HCT116 (cell line): ENCODE data around the gene FSCN2. TPM values are rescaled to one million over a fixed set of nuclear protein-coding genes. Genes with fewer than 3 reads are reported as not detected.

Source experiments
- ATAC-seq: fragments of 200-7000 bp; cut with Tn5 transposase; 2 replicates; pipeline ENCODE4 v1.9.1; 2020; ENCODE audit warnings: mild to moderate bottlenecking, moderate library complexity
- BruUV-seq: library from RNA; stranded (reverse); fragments of 400-500 nt; replicated peaks from 2 replicates; lab custom pipeline; 2021; lab: Mats Ljungman, UMichigan
- CTCF ChIA-PET: fragments of 300-600 bp; sonication (Branson Sonifier 250); formaldehyde crosslinking; loops from one replicate; lab custom pipeline; 2021; ENCODE audit warnings: antibody characterized with exemption; lab: Charles Lee
- POLR2A ChIA-PET: fragments of 300-600, 350-600 bp; sonication (Branson Sonifier 250); formaldehyde crosslinking; loops from one replicate; lab custom pipeline; 2021; ENCODE audit warnings: antibody characterized with exemption; lab: Charles Lee
- RAD21 ChIA-PET, 2 experiments: fragments of 300-600 bp; sonication (Branson Sonifier 250); formaldehyde crosslinking; loops; one replicate each; lab custom pipeline; 2023; ENCODE audit warnings: low total read pairs in 2 of 2; ENCODE audit not compliant: uncharacterized antibody in 2 of 2, unreplicated experiment in 2 of 2, low non-redundant PET in 1 of 2; lab: Charles Lee
- DNase-seq: peaks from one replicate; pipeline ENCODE4 v3.0.0-alpha.2; 2010; ENCODE audit warnings: low read depth, low spot score
- H2AFZ ChIP-seq: fragments of 200-600 bp; shearing (Covaris generic), sonication (generic); 2 replicates; pipeline ENCODE4 v1.6.1; 2017; ENCODE audit warnings: low read depth, mixed run types, mixed read lengths, antibody characterized with exemption, low read length; ENCODE audit not compliant: poor library complexity, severe bottlenecking
- H3K27ac ChIP-seq: 2 replicates; pipeline ENCODE4 v1.5.1; 2012; ENCODE audit warnings: low read depth, low read length
- H3K27me3 ChIP-seq: fragments of 200-600 bp; sonication (generic); 2 replicates; pipeline ENCODE4 v1.6.1; 2016; ENCODE audit warnings: mixed run types, low read length, mixed read lengths; ENCODE audit not compliant: insufficient read depth
- H3K36me3 ChIP-seq, 2 experiments: fragments of 200-500 bp in 1 of 2; fragments of 200-600 bp in 1 of 2; sonication (Bioruptor generic) in 1 of 2; sonication (generic) in 1 of 2; 2 replicates each; pipeline versions ENCODE4 v1.5.1 to v1.6.1; 2014 to 2016; ENCODE audit warnings: low read length in 2 of 2, inconsistent platforms in 1 of 2, mixed read lengths in 1 of 2, mixed run types in 1 of 2; ENCODE audit not compliant: insufficient read depth in 2 of 2, control insufficient read depth in 1 of 2
- H3K4me1 ChIP-seq, 2 experiments: fragments of 200-600 bp in 1 of 2; sonication (generic) in 1 of 2; 2 replicates each; pipeline versions ENCODE4 v1.5.1 to v1.6.1; 2012 to 2017; ENCODE audit warnings: low read length in 2 of 2, inconsistent platforms in 1 of 2, mild to moderate bottlenecking in 1 of 2, mixed read lengths in 1 of 2, mixed run types in 1 of 2, moderate library complexity in 1 of 2; ENCODE audit not compliant: insufficient read depth in 2 of 2, control insufficient read depth in 1 of 2
- H3K4me2 ChIP-seq: fragments of 200-600 bp; sonication (generic); 2 replicates; pipeline ENCODE4 v1.6.1; 2017; ENCODE audit warnings: mixed run types, low read length, mixed read lengths
- H3K4me3 ChIP-seq, 2 experiments: fragments of 200-600 bp in 1 of 2; sonication (generic) in 1 of 2; replicated peaks in 1 of 2; 2 replicates each; pipeline ENCODE4 v1.5.1; 2011 to 2016; ENCODE audit warnings: low read length in 2 of 2, control low read depth in 1 of 2, low read depth in 1 of 2, mild to moderate bottlenecking in 1 of 2, mixed read lengths in 1 of 2, mixed run types in 1 of 2
- H3K79me2 ChIP-seq: fragments of 200-600 bp; sonication (generic); 2 replicates; pipeline ENCODE4 v1.6.1; 2017; ENCODE audit warnings: mild to moderate bottlenecking, mixed run types, low read length, moderate library complexity, mixed read lengths; ENCODE audit not compliant: insufficient read depth
- H3K9ac ChIP-seq: fragments of 200-600 bp; sonication (generic); 2 replicates; pipeline ENCODE4 v1.6.1; 2016; ENCODE audit warnings: low read length, mixed read lengths
- H3K9me2 ChIP-seq: fragments of 200-600 bp; sonication (generic), shearing (Covaris generic); 2 replicates; pipeline ENCODE4 v1.6.1; 2017; ENCODE audit warnings: mixed run types, mild to moderate bottlenecking, moderate library complexity; ENCODE audit not compliant: insufficient read depth
- H3K9me3 ChIP-seq, 2 experiments: fragments of 200-500 bp in 1 of 2; fragments of 200-600 bp in 1 of 2; sonication (Bioruptor generic) in 1 of 2; sonication (generic) in 1 of 2; 2 replicates each; pipeline ENCODE4 v1.6.1; 2014 to 2017; ENCODE audit warnings: low read length in 2 of 2, mixed read lengths in 2 of 2, inconsistent platforms in 1 of 2, low read depth in 1 of 2, mild to moderate bottlenecking in 1 of 2, mixed run types in 1 of 2, moderate library complexity in 1 of 2; ENCODE audit not compliant: control insufficient read depth in 1 of 2, insufficient read depth in 1 of 2
- H4K20me1 ChIP-seq: fragments of 200-600 bp; sonication (generic), shearing (Covaris generic); 2 replicates; pipeline ENCODE4 v1.6.1; 2017; ENCODE audit warnings: mixed run types, mild to moderate bottlenecking, moderate library complexity; ENCODE audit not compliant: insufficient read depth
- CBX3 ChIP-seq: IDR thresholded peaks from 2 replicates; pipeline ENCODE4 v1.6.1; 2012; ENCODE audit warnings: low read depth
- EZH2 ChIP-seq: fragments of 200-600 bp; sonication (generic); IDR thresholded peaks from 2 replicates; pipeline ENCODE4 v1.6.1; 2017; ENCODE audit warnings: antibody characterized with exemption, mixed run types
- EZH2phosphoT487 ChIP-seq: fragments of 200-600 bp; IDR thresholded peaks from 2 replicates; pipeline ENCODE4 v1.6.1; 2018; ENCODE audit warnings: antibody characterized with exemption, borderline replicate concordance
- FOSL1 ChIP-seq: IDR thresholded peaks from 2 replicates; pipeline ENCODE4 v1.6.1; 2012; ENCODE audit warnings: low read depth
- JUND ChIP-seq: IDR thresholded peaks from 2 replicates; pipeline ENCODE4 v1.6.1; 2012
- POLR2A ChIP-seq: IDR thresholded peaks from 2 replicates; pipeline ENCODE4 v1.7.0; 2011; ENCODE audit warnings: borderline replicate concordance; ENCODE audit not compliant: insufficient read depth, insufficient read length; ENCODE audit errors: extremely low read depth
- RAD21 ChIP-seq: IDR thresholded peaks from 2 replicates; pipeline ENCODE4 v1.6.1; 2012; ENCODE audit warnings: low read depth, mild to moderate bottlenecking
- SP1 ChIP-seq: IDR thresholded peaks from 2 replicates; pipeline ENCODE4 v1.6.1; 2012; ENCODE audit warnings: low read depth
- SRF ChIP-seq: IDR thresholded peaks from 2 replicates; pipeline ENCODE4 v1.6.1; 2012; ENCODE audit warnings: low read depth
- YY1 ChIP-seq: IDR thresholded peaks from 2 replicates; pipeline ENCODE4 v1.6.1; 2011; ENCODE audit warnings: low read length, low read depth, moderate library complexity, mild to moderate bottlenecking; ENCODE audit not compliant: insufficient replicate concordance; ENCODE audit errors: extremely low read depth
- ZFX ChIP-seq: fragments of 450-650 bp; IDR thresholded peaks from 2 replicates; pipeline ENCODE4 v1.6.1; 2017
- intact Hi-C: fragments of 100-400 bp; cut with micrococcal nuclease; formaldehyde crosslinking; loops from 2 replicates; pipeline ENCODE4 v1.10.0; 2022
- total RNA-seq: library from RNA; stranded (reverse); gene quantifications from one replicate; pipeline ENCODE4 v1.2.1, GENCODE V29; 2021; ENCODE audit not compliant: unreplicated experiment
- TF ChIP-seq, protein P1 (sequence below): IDR thresholded peaks from 2 replicates; pipeline ENCODE4 v1.6.1; 2012
- TF ChIP-seq, protein P2 (sequence below), 3 experiments: fragments of 200-600 bp in 1 of 3; sonication (generic) in 1 of 3; IDR thresholded peaks in 2 of 3; conservative IDR thresholded peaks in 1 of 3; 2 replicates each; pipeline ENCODE4 v1.5.1; 2012 to 2017; ENCODE audit warnings: low read depth in 2 of 3, low read length in 2 of 3, antibody characterized with exemption in 1 of 3, borderline replicate concordance in 1 of 3, control low read depth in 1 of 3, mild to moderate bottlenecking in 1 of 3, mixed read lengths in 1 of 3, mixed run types in 1 of 3, moderate library complexity in 1 of 3; ENCODE audit not compliant: insufficient read depth in 1 of 3
- TF ChIP-seq, protein P3 (sequence below): IDR thresholded peaks from 2 replicates; pipeline ENCODE4 v1.6.1; 2012
- TF ChIP-seq, protein P4 (sequence below): IDR thresholded peaks from 2 replicates; pipeline ENCODE4 v1.6.1; 2012; ENCODE audit warnings: low read depth

Gene FSCN2
- total RNA-seq, 1 experiment from 2014 or later = 10.1 TPM

DNA sequence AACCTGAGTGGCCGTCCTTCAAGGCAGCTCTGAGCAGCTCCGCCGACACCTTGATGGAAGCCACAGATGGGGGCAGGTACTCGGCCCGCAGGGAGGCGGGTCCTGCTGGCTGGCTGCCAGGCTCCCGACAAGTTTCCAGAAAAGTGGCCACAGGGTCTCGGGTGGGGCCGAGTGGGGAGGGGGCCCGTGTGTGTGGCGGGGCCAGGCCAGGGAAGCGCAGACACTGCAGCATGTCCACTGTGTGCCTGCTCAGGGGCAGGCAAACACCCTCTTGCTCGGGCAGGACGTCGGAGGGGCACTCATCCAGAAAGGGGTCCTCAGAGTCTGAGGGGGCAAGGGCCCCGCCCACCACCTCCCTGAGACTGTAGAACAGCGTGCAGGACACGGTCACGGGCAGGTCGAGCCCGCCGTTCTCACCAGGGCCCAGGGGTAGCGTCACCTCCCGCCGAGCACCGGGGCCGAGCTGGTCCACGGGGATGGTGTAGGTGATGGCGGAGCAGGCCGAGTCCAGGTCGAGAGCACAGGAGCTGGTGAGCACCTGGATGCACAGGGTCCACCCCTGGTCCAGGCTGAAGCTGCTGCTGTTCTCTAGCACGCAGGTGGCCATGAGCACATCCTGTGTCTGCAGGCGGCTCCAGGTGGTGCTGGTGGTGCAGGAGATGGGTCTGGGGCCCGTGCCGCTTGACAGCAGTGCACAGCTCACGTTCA is 18.9 kb downstream of the FSCN2 start:
- ChIA-PET POLR2A (no interaction called here), CTCF (no interaction called here)

More for the DNA sequence above, 18.9 kb downstream of the FSCN2 start:
- Histone ChIP-seq H3K4me3 (no peak overlapping the region), H3K4me1 (peaks cover 6 to 8% of the 10 kb centered on the region in 2 experiments; a peak in 2 of 4 replicates), H4K20me1 (no peaks in the 10 kb centered on the region), H3K9me2 (no peaks in the 10 kb centered on the region), H3K9me3 (no peaks in the 10 kb centered on the region), H3K79me2 (peaks cover 43% of the 10 kb centered on the region), H3K27ac (no peak overlapping the region), H3K27me3 (no peaks in the 10 kb centered on the region), H3K36me3 (peaks cover 27 to 56% of the 10 kb centered on the region in 2 experiments), H2AFZ (no peak overlapping the region), H3K9ac (no peak overlapping the region), H3K4me2 (no peak overlapping the region)
- intact Hi-C loops = no loop called here
- no peak for ATAC-seq
- DNase-seq = no peak
- no TSS peak for BruUV-seq
- TF ChIP-seq FOSL1 = no peak
- TF ChIP-seq, protein P1, sequence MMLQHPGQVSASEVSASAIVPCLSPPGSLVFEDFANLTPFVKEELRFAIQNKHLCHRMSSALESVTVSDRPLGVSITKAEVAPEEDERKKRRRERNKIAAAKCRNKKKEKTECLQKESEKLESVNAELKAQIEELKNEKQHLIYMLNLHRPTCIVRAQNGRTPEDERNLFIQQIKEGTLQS = no peak
- TF ChIP-seq SRF = no peak
- TF ChIP-seq JUND = no peak
- TF ChIP-seq, protein P2, sequence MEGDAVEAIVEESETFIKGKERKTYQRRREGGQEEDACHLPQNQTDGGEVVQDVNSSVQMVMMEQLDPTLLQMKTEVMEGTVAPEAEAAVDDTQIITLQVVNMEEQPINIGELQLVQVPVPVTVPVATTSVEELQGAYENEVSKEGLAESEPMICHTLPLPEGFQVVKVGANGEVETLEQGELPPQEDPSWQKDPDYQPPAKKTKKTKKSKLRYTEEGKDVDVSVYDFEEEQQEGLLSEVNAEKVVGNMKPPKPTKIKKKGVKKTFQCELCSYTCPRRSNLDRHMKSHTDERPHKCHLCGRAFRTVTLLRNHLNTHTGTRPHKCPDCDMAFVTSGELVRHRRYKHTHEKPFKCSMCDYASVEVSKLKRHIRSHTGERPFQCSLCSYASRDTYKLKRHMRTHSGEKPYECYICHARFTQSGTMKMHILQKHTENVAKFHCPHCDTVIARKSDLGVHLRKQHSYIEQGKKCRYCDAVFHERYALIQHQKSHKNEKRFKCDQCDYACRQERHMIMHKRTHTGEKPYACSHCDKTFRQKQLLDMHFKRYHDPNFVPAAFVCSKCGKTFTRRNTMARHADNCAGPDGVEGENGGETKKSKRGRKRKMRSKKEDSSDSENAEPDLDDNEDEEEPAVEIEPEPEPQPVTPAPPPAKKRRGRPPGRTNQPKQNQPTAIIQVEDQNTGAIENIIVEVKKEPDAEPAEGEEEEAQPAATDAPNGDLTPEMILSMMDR (IDR thresholded peaks at IDR 0.05 in 2 of 3, conservative IDR thresholded peaks at IDR 0.05 in 1 of 3; ENCODE audit: borderline replicate concordance in 1 of 3, insufficient read depth in 1 of 3, low read depth in 2 of 3, low read length in 2 of 3) = no peak
- TF ChIP-seq POLR2A = no peak
- no peak for TF ChIP-seq RAD21
- TF ChIP-seq ZFX = no peak
- no peak for TF ChIP-seq YY1
- TF ChIP-seq SP1 = no peak
- no peak for TF ChIP-seq EZH2phosphoT487
- TF ChIP-seq, protein P3, sequence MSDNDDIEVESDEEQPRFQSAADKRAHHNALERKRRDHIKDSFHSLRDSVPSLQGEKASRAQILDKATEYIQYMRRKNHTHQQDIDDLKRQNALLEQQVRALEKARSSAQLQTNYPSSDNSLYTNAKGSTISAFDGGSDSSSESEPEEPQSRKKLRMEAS = no peak
- TF ChIP-seq, protein P4, sequence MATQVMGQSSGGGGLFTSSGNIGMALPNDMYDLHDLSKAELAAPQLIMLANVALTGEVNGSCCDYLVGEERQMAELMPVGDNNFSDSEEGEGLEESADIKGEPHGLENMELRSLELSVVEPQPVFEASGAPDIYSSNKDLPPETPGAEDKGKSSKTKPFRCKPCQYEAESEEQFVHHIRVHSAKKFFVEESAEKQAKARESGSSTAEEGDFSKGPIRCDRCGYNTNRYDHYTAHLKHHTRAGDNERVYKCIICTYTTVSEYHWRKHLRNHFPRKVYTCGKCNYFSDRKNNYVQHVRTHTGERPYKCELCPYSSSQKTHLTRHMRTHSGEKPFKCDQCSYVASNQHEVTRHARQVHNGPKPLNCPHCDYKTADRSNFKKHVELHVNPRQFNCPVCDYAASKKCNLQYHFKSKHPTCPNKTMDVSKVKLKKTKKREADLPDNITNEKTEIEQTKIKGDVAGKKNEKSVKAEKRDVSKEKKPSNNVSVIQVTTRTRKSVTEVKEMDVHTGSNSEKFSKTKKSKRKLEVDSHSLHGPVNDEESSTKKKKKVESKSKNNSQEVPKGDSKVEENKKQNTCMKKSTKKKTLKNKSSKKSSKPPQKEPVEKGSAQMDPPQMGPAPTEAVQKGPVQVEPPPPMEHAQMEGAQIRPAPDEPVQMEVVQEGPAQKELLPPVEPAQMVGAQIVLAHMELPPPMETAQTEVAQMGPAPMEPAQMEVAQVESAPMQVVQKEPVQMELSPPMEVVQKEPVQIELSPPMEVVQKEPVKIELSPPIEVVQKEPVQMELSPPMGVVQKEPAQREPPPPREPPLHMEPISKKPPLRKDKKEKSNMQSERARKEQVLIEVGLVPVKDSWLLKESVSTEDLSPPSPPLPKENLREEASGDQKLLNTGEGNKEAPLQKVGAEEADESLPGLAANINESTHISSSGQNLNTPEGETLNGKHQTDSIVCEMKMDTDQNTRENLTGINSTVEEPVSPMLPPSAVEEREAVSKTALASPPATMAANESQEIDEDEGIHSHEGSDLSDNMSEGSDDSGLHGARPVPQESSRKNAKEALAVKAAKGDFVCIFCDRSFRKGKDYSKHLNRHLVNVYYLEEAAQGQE = no peak
- TF ChIP-seq EZH2 = no peak
- no peak for TF ChIP-seq CBX3
- RAD21 ChIA-PET = no interaction called here
